Stimulated activated CD4-positive, alpha-beta T cell treated with anti-CD3 and anti-CD28 coated beads, Interleukin-4, amount 100 ng/mL, for 48 hours (primary cell): ENCODE measurements around the gene CCBE1.
"Not testable (repeated sequence)": the region's sequence is repeated elsewhere in the genome, so short reads cannot be mapped to it uniquely, and the experiment has no call there.

Source experiments
- DNase-seq, 2 donors: peaks; one replicate each; pipeline ENCODE4 v3.0.0-alpha.2; 2020; ENCODE audit warnings: low read depth in 2 of 2

Gene CCBE1

DNA sequence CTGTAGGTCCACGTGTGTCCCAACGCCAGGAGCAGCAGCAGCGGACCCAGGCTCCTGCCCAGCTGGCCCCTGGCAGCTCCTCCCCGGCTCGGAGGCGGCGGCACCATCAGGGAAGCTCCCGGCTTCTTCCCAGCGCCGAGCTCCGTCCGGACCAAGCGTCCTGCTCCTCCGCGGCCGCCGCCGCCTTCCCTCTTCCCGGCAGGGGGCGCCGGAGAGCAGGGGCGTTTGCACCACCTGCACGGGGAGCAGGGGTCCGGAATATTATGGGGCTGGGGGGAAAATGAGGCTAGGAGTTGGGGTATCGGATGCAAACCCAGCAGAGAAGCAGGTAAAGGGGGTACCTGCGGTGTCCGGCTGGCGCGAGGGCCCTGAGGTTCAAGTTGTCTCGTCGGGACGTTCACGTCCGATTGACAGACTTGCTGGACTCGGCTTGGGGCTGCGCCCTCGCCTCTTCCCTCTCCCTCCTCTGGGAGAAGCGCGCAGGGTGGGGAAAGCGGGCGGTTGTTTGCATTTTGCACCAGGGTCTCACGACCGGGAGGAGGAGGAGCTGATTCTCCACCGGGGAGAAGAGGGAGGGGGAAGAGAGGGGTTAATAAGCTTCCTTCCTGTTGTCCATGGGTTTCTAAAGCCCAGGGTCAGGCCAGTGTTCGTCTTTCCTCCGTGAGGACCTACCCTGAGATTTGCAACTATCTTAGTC, at the start of gene CCBE1:
Gene CCBE1, minus strand, starts transcription at position 188 of the 697 bp plus-strand sequence.
- peak; percentile 43 to 66 for DNase-seq

DNA sequence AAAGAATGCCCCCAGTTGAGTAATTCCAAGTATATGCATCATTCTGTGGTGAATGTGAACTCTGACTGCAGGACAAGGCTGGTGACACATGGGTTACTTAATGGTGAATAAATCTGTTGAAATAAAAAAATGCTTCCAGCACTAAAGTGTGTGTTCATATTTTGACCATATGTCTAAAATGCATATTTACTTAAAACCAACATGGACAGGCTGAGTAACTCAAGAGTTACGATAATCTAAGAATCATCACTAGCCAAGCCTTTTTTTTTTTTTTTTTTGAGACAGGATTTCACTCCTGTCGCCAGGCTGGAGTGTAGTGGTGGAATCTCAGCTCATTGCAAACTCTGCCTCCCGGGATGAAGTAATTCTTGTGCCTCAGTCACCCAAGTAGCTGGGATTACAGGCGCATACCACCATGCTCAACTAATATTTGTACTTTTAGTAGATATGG, 47.1 kb upstream of the CCBE1 start:
- DNase-seq = no peak

DNA sequence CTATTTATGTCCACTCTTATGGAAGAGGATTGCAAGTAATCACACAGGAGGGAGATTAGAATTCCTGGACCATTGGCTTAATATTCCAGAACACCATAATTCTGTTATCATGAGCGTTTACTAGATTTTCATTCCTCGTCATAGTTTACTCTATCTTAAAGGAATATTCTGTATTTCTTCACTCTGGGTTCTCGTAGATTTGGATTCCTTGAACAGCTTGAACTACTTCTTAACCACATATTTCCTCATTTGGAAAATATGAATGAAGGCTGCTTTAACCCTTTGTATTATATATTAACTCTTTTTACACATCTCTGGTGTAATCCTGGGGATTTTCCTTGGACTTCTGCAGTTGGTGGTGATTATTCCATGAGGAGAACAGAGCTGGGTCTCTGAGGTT, 46.3 kb upstream of the CCBE1 start:
- DNase-seq = no peak

DNA sequence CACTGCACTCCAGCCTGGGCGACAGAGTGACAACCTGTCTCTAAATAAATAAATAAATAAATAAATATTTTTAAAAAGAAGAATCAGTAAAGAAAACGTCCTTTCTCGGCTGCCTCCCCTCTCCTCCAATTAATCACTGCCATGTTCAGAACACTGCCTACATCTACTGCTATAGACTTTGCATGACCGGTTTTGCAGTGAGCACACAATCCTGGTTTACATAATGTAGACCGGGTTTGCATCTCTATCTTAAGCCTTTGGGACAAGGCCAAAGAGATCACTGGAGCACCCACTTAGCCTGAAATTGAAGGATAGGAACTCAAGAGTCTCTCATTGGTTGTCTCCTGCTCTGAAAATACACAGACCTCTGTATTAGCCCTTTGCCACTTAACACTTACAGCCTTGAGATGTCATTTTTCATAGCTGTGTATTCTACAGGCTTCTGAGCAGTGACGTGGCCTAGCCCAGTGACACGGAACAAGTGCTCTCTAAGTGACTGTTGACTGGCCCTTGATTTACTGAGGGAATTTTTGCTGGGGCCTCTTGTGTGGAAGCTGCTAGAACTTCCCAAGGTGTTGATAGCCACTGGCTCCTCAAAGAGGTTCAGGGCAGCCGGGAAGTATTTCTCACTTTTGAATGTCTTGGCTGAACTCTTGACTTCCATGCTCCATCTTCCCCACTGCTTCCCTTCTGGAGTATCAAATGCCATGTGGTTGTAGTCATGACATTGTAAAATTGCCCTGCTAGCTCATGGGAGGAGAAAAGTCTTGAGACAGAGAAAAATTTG, 45.3 kb upstream of the CCBE1 start:
- no peak for DNase-seq

DNA sequence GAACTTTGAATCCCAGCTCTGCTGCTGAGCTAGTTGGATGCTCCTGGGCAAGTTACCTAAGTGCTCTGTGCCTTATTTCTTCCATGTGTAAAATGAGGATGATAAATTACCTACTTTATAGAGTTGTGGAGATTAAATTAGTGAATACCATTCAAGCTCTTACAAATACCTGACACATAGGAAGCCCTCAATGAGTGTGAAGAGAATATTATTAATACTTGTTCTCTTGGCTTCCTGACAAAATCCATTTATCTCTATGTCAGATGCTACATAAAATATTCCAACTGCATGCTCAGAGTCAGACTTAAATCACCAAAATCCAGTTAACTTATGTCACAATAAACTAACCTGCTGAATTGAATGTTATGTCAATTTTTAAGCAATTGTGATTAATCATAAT, 42.9 kb upstream of the CCBE1 start:
- no peak for DNase-seq

DNA sequence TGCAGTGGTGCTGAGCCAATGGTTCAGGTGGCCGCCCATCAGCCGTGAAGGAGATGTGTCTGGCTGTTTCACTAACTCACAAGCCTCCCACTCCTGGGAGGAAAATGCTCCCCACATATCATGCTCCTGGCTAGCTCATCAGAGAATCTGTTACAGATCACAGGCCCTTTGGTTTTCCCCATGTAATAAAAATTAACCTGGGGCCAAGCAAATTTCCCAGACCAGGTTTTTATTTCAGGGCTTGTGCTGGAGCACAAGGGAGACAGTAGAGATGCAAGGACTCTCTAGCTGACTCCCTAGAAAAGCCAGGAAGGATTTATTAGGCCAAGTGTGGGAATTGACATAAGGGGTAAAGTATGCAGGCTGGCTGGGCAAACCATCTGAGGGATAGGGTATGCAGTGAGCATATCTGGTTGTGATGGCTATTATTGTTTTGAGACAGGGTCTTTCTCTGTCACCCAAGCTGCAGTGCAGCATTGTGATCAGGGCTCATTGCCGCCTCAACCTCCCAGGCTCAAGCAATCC, 40.6 kb upstream of the CCBE1 start:
- DNase-seq = no peak

DNA sequence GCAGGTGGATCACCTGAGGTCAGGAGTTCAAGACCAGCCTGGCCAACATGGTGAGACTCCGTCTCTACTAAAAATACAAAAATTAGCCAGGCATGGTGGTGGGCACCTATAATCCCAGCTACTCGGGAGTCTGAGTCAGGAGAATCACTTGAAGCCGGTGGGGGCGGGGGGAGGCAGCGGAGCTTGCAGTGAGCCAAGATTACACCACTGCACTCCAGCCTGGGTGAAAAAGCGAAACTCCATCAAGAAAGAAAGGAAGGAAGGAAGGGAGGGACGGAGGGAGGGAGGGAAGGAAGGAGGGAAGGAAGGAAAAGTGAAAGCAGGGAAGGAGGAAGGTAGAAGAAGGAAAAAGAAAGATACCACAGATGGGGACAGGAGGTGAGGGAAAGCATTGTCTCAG, 40.1 kb upstream of the CCBE1 start:
- DNase-seq = not testable (repeated sequence)

DNA sequence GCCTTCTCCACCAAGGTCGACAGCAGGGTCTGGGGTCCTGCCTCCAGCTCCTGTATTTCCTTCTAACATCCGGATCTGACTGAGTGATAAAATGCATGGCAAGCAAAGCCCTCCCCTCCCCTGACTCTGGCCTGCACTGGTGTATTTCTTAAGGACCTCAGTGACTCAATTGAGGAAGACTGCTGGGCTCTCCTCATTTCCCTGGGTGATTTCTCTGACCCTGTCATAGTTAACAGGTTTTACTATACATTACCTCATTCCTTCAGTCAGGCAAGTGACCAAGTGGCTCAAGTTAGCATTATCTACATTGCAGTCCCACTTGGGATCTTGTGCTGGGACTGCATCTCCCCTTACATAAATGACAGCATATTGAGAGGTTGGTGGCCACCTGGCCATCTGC, 38.8 kb upstream of the CCBE1 start:
- no peak for DNase-seq

DNA sequence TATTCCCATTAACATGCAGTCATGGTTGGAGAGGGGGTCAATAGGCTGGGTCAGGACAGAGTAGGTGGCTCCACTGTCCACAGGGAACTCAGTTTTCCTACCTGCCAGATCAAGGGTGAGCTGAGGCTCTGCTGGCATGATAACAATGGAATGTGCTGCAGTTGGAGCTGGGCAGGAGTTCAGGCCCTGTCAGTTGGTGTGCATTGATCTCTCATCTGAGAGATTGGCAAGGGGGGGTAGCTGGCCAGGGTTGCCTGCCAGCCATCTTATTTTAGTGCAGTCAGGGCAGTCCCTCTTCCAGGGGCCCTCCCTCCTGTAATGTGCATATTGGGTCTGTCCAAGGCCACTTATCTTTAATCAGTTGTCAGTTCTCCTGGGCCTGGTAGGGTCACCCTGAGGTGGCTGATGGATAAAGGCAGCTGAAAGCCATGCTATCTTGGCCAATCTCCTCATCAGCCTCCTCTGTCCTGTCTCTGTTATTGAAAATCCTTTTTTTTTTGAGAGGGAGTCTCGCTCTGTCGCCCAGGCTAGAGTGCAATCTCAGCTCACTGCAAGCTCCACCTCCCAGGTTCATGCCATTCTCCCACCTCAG, 38.1 kb upstream of the CCBE1 start:
- DNase-seq = no peak

DNA sequence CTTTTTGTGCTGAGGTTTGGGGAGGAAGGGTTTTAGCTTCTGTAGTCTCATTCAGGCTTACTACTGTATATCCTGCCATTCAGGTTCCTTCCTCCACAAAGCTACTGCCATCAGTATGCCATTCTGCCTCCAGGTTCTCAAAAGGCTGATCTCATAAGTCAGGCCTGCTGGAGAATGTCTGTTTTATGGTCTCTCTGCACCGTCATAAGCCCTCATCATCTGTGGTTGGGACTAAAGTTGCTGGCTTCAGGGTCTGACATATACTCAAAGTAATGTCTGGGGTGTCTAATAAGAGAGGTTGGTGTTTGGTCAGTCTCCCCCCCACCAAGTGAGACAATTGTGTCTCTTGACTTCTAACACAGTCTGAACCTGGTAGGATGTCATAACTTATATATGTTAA, 36.2 kb upstream of the CCBE1 start:
- no peak for DNase-seq

DNA sequence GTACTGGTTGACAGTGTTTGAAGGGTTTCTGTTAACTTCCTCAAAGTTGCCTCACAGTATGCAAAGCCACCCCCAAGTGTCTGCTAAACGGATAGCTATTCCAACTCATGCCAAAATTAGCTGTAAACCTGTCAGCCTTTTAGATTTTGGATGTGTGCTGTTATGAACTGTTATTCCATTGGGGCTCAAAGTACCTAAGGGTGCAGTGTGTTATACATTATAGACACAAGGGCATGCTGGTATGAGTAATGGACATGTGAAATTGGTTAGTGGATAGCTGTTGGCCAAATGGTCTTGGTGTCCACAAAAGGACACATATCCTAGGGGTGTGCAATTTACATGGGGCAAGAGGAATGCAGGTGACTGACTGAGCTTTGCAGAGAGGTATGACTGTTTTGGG, 33.7 kb upstream of the CCBE1 start:
- no peak for DNase-seq

DNA sequence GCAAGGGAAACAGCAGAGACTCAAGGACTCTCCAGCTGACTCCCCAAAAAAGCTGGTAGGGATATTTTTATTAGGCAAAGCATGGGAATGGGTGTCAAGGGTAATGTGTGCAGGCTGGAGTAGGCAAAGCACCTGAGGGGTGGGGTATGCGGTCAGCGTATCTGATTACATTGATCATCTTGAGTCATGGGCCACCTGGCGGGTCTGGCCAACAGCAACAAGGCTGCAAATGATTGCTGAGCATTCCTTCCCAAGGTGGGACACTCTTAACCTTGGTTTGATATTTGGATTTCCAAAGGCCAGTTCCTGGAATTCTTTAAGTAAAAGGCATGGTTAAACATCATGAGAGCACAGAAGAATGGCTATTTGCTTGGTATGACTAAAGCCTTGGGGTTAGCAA, 32.6 kb upstream of the CCBE1 start:
- no peak for DNase-seq

DNA sequence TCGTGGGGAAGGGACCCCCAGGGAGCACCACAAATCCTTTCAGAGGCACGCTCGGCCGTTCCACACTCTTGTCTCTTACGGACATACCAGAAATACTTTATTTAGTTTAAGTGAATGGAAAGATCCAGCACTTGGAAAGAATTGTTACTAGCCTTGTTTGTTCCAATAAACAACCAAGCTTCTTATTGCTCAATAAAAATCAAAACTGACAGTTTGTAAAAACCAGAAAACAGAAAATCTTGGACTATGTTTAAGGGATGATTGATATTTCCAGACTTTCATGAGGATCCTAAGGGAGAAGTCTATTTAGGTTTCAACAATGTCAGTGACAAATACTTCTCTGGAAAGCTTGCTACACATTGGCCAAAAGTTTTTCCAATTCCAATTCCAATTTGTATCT, 31.6 kb upstream of the CCBE1 start:
- no peak for DNase-seq

DNA sequence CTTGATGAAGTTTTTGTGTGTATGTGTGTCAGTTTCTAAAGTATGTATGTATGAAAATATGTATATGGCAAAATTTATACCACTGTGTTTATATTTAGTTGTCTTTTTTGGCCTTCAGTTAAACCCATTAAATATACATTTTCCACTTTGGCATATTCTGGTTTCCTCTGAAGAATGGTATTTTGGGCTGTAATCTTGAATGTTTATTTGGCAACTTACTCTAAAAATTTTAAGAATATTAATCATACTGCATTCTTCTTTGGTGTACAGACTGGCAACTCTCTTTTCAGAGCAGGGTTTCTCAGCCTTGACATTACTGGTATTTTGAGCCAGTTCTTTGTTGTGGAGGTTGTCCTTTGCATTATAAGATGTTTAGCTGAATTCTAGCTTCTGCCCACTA, 27.9 kb upstream of the CCBE1 start:
- no peak for DNase-seq

DNA sequence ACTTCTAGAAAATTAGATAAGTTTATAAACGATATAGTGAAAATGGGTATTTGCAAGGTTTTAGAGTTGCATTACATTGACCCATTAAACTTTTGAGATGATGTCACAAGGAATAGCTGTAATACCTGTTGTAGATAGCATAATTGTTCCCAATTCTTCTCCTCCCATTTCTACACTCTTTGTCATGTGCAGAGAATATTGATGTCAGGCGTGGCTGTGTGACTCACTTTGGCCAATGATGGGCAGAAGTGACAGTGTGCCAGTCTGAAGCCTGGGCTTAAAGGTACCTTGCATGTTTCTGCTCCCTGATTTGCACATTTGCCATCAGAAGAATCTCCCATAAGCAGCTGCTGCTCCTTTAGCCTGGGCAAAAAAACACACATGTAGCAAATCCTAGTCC, 26.9 kb upstream of the CCBE1 start:
- DNase-seq = no peak

DNA sequence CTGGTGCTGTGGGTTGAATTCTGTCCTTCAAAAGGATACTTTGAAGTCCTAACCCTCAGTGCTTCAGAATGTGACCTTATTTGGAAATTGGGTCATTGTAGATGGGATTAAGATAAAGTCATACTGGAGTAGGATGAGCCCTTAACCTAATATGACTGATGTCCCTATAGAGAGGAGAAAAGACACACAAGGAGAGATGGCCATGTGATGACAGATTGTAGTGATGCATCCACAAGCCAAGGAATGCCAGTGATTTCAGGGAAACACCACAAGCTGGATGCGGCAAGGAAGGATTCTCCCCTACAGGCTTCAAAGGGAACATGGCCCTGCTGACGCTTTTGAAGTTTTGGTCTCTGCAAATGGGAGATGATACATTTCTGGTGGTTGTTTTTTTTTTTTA, 24.7 kb upstream of the CCBE1 start:
- no peak for DNase-seq

DNA sequence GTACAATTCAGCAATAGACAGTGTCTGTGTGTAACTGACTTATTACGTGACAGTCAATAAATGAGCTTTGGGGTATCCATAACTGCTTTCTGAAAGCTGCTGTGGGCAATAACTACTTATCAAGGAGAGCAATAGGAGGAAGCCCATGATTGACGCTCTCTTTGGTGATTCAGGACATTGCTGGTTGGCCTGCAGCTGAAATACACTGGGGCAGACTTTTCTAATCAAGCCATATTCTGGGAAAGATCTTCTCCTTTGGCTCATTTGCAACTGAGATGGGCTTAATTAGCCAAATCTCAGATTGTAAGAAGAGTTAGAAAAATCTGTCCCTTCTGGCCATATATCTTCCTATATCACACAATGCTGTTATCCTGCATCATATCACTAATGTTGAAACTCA, 24.0 kb upstream of the CCBE1 start:
- no peak for DNase-seq

DNA sequence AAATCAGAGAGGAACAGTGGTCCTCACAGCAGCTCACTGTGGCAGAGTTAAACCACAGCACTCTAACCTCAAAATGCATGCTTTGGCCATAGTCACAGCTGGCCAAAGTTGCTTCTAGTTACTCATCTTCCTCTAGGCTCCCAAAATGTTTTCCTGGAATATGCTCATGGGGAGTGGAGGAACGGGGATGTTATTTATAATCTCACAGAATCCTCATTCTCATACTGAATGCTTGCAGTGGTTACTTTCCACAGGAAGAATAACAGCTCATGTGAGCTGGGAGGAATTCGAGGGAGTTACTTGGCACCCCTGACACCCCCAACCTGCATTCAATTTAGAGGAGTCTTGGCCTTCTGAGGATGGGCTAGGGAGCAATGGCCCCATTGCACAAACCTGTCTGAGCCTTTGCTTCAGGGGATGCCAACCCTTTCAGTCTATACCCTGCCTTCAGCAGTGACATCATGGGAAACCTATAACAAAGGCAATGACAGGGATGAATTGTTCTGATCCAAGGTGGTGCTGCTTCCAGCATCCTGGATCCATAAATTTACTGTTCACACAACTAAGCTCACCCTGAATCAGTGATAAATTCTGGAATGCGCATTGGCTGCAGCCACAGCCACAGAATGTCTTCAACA, 22.4 kb upstream of the CCBE1 start:
- no peak for DNase-seq

DNA sequence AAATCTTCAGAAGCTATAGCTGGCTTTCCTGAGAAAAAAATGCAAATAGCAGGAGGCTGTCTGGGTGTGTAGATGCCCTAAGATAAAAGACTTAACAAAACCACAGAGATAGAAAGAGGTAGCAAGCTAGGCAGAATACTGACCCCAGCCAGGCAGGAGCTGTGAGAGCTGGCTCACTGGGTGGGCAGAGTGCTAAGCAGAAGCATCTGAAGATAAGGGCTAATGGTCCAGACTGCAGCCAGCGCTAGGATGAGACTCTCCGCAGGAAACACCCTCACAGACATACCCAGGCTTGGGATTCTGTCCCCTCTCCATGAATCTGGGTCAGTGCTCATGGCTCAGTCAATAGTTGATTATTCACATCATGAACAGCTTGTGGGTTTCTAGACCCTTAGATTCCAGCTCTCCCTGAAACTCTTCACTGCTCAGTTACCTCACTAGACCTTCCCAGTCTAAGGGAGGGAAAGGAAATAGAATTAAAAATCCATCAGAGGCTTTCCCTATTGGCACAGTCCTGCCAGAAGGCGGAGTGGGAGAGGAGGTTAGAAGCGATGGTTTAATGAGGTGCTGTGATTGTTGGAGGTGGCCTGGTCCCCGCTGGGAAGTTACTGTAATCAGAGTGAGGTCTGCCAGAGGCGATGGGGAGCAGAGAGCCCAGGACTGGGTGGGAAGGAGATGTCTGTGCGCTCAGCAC, 21.4 kb upstream of the CCBE1 start:
- no peak for DNase-seq

DNA sequence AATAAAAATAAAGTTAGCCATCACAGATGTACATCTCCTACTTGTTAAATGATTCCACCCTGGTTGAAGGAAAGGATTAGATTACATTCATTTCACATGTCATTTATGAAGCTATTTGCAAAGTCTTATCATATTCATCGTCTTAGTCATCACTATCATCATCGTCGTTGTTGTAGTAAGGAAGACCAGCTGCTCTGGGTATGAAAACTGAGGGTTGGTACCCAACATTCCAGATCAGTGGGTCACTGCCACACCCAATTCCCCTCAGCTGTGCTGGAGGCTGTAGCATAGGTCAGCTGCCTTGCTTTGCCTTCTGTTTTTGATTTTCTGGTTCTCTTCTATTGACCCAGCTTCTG, 20.9 kb upstream of the CCBE1 start:
- DNase-seq = no peak

DNA sequence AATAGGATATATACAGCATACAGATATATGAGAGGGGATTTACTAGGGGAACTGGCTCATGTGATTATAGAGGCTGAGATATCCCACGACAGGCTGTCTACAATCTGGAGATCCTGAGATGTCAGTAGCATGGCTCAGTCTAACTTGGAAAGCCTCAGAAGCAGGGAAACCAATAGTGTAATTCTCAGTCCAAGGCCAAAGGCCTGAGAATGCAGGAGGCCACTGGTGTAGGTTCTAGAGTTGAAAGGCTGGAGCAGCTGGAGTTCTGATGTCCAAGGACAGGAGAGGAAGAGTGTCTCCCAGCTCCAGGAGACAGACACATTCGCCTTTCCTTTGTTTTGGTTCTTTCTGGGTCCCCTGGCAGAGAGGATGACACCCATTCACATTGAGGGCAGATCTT, 20.1 kb upstream of the CCBE1 start:
- no peak for DNase-seq

DNA sequence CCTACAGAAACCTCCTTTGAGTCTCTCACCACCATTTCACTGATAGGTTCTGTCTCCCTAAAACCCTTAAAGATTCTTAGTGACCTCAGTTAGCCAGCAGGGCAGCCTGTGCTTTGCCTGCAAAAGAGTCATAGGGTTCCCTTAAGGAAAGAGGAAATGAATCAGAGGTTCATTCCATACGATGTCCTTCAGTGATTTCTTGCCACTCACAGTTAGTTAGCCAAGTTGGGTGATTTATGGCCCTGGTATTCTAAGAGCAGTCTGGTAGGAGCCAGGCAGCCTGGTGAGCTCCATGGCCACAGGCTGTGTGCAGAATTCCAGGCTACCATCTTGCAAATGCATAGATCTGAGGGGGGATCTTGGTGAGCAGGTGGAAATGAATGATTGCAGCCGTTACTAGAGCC, 18.7 kb upstream of the CCBE1 start:
- no peak for DNase-seq
